ENCODE measurements around the gene PCBP3.

GRCh38 chr21:45863267-45863666 is 219.7 kb downstream of the PCBP3 start:
- TF ChIP-seq ZNF232 (CRISPR knock-in tag; IDR thresholded peaks at IDR 0.05; ENCODE audit: borderline replicate concordance) (no peak), SMAD3 (CRISPR knock-in tag; IDR thresholded peaks at IDR 0.05) (no peak)

All from HepG2 (cell line).